Effector CD8-positive, alpha-beta T cell (primary cell): Measurements from ENCODE around the gene STXBP6.
"Not testable (repeated sequence)": the region's sequence is repeated elsewhere in the genome, so short reads cannot be mapped to it uniquely, and the experiment has no call there.

Source experiments
- DNase-seq: peaks from one replicate; lab custom pipeline; 2025; lab: John Stamatoyannopoulos, UW

Gene STXBP6

GRCh38 chr14:24986206-24986893 is 63.6 kb downstream of the STXBP6 start:
- no peak for DNase-seq

GRCh38 chr14:24984846-24985589 is 64.9 kb downstream of the STXBP6 start:
- DNase-seq: no peak

DNA sequence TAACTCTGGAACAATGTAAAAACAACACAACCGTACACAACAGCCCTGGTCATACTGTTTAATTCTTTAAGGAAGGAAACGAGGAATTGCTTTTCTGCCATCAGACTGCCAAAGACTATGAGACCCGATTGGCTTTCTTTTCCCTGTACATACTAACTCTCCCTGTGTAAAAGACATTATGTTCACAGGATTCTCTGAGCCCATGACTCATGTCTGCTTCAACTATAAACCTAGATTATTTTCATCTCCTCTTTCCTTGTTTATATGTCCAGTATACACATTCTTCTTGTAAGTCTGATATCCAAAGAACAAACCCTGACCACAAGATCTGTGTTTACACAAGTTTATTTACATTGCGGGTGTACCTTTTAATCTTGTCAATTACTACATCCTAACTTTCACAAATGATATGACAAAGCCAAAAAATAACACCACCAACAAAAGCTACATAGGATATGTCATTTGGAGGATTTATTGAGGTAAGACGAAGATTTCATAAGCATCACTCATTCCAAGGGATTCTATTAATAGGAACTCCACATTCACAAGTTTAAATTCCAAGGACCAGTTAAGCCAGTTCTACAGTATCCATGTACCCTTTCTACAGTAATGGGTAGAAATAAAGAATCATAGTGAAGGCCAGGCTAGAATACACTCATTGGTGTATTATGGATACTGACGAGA is 67.3 kb downstream of the STXBP6 start:
- no peak for DNase-seq

GRCh38 chr14:24979725-24980239 is 70.2 kb downstream of the STXBP6 start:
- no peak for DNase-seq

DNA sequence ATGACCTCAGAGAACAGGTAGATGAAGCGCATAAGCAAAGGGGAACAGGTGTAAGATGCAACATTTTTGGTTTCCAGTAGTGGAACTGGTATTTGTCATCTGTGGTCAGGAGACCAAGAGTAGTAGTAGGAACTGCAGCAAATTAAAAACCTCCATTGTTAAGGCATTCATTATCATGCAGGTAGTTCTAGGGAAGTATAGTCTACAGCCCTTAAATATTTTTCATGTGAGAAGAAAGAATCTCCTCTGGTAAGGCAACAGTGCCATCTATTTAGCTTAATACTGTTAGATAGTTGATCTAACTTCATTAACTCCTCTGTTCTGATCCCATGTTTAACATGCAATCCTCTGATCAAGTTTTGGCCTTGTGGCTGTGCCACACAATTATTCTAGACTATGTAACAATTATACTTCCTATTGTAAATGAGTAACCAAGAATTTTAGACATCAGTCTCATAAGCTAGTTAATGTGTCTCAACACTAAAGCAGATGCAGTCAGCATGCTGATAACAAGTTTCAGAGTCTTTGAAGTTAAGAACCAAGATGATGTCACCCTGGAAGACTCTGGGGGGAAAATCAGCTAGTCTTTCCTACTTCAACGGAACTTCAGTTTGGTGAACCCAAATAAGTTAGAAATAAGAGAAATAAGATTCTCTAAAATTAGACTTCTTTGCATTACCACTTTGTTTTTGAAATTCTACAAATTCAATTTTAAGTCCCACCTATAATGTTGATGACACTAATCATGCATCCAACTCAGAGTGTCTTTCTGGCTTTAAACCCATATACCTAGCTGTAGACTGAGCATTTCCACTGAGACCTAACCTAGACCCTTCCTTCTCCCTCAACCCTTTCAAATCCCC is 70.9 kb downstream of the STXBP6 start:
- no peak for DNase-seq

GRCh38 chr14:24976602-24977001 is 73.3 kb downstream of the STXBP6 start:
- no peak for DNase-seq

DNA sequence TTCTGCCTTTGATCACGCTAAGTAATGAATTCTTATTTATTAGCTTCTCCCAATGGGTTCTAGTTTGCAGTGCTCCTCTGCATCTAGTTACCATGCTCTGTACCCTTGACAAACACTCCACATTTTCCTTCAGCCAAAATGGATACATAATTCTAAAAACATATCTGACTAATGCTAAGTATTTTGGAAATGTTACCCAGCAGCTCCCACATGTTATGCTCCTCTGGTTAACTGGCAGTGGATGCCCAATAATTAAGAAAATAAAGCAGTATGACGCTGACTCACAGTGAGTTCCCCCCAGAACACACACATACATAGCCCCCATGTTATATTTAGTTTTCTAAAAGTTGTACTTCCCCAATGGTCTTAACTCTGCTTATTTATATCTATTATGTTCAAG is 74.6 kb downstream of the STXBP6 start:
- no peak for DNase-seq

DNA sequence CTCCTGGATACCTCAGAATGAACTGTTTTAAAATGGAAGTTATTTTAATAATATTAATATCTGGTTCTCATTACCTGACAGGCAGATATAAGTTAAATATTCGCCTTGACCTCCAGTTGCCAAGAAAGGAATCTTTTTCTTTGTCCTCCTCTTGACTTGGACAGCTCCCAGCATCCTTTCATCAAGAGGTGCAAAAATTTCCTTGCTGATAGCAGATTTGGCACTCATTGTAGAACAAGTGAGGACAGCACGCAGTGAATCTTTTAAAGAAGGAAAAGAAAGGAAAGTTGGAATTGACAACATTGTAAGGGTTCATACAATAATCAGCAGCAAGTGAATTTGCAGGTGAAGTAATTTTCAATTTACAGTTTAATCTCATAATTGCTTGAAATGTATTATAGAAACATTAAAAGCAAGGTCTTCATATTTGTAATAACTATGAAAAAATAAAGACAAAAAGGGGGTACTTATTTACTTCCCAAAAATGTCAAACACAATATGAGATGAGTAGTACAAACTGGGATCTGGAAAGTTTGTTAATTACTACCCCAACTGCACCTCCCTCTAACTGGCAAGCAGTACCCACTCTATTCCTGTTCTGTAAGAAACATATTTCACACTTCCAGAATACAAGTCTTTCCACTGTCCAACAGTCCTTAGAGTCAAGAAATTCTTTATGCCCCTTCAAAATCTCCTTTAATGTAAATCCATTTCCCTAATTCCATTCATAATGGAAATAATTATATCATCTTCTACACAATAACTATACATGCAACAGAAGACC is 75.2 kb downstream of the STXBP6 start:
- DNase-seq: no peak

DNA sequence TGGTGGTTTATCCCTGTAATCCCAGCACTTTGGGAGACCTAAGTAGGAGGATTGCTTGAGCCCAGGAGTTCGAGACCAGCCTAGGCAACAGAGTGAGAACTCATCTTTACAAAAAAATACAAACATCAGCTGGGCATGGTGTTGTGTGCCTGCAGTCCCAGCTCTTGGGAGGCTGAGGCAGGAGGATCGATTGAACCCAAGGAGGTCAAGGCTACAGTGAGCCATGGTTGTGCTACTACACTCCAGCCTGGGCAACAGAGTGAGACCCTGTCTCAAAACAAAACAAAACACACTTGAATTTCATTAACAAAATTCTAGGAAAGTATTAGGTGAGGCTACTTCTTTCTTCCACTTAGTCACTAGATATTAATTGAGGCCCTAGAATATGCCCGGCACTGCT is 77.1 kb downstream of the STXBP6 start:
- no peak for DNase-seq

- DNase-seq: no peak
Measured at GRCh38 chr14:24971255-24971654, 78.7 kb downstream of the STXBP6 start.

GRCh38 chr14:24966579-24966964 is 83.4 kb downstream of the STXBP6 start:
- DNase-seq: no peak

DNA sequence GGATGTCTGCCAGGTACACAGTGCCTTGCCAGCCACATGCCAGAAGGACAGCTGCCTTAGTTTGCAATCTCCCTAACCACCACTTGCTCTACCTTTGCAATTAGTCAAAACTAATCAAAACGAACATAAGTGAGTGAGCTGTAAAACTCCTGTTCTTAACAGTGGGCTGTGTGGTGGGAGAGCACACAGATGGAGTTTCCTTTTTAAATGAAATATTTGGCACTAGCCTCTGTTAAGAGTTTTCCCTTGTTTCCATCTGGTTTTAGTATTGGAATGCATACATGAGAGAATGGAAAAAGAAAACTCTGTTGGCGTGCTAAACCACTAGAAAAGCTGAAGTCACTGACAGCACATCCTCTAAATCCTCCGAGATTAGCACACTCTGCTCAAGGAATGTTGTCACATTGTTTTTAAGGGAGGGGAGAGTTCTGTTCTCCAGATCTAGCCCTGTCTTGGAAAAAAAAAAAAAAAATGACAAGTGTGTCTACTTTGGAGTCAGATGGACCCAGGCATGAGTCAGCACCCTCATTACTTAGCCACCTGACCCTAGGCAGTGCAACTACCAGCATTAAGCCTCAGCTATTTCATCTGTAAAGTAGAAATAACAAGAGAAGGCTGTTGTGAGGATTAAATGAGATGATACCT is 83.9 kb downstream of the STXBP6 start:
- no peak for DNase-seq

- no peak for DNase-seq
Measured at GRCh38 chr14:24965578-24965933, 84.4 kb downstream of the STXBP6 start.

DNA sequence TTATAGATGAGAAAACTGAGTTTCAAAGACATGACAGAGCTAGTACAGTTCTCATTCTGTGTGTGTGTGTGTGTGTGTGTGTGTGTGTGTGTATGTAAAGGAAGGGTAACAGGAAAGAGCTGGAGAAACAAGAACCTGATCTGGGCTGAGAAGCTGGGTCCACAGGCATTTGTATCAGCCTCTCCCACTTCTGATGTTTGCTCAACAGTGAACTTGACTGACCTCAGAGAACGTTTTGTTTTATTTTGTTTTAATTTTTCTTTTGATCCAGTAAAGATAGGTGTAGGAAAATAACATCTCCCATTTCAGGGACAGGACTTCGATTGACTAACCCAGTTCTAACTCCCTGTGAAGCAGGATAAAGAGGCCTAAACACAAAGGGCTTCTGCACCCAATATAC is 85.4 kb downstream of the STXBP6 start:
- no peak for DNase-seq

DNA sequence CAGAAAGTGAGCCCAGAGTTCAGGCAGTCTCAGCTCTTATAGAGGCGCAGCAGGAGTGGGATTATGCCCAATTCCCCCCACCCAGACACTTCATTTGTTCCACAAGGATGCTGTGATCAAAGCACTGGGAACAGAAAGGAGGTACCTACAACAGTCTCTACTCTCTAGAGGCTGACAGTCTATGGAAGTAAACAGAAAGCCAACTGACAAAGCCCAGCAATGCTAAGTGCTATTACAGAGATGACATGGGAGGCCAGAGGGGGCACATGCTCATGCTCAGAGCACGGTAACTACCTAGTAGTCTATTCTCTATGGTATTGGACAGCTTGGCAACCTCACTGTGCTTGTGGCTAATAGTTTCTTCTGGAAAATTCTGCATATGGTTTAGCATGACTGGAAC is 85.9 kb downstream of the STXBP6 start:
- no peak for DNase-seq

DNA sequence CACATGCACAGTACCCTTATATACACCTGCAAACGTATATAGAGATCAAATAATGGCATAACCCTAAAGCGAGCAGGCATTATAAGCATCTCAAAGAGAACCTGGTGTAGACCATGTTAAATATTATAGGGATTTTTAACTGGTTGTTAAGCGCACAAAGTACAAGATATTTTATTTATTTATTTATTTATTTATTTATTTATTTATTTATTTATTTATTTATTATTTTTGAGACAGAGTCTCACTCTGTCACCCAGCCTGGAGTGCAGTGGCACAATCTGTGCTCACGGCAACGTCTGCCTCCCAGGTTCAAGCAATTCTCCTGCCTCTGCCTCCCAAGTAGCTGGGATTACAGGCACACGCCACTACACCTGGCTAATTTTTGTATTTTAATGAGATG is 87.8 kb downstream of the STXBP6 start:
- not testable (repeated sequence) for DNase-seq

- DNase-seq: no peak
Measured at GRCh38 chr14:24960816-24961215, 89.1 kb downstream of the STXBP6 start.

GRCh38 chr14:24959791-24960331 is 90.1 kb downstream of the STXBP6 start:
- DNase-seq: no peak

- no peak for DNase-seq
Measured at GRCh38 chr14:24958271-24958670, 91.7 kb downstream of the STXBP6 start.

DNA sequence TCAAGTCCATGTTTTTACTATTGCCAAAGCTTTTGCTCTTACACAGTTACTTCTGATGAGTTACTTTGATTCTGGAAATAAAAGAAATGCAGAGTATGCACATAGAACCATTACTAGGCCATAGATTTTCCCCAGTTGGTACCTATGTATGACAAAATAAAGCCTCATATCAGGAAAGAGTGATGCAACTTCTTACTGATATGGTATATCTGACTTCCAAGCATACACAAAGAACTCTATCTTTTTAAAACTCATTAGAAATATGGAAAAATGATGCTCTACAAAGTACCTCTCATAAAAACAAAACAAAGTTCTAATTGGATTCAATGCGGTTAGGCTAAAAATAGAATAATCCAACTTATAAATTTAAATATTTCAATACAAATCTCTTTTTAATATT is 92.1 kb downstream of the STXBP6 start:
- no peak for DNase-seq
